ENCODE data around the gene PREP. TPM values are rescaled to one million over a fixed set of nuclear protein-coding genes. Genes with fewer than 3 reads are reported as not detected.
"Not testable (repeated sequence)": the region's sequence is repeated elsewhere in the genome, so short reads cannot be mapped to it uniquely, and the experiment has no call there.

Gene PREP
- 10 to 100 TPM; 31.2 to 37.7 (median 33.9) TPM for polyA plus RNA-seq (ENCODE audit: insufficient read length in 4 of 4)

DNA sequence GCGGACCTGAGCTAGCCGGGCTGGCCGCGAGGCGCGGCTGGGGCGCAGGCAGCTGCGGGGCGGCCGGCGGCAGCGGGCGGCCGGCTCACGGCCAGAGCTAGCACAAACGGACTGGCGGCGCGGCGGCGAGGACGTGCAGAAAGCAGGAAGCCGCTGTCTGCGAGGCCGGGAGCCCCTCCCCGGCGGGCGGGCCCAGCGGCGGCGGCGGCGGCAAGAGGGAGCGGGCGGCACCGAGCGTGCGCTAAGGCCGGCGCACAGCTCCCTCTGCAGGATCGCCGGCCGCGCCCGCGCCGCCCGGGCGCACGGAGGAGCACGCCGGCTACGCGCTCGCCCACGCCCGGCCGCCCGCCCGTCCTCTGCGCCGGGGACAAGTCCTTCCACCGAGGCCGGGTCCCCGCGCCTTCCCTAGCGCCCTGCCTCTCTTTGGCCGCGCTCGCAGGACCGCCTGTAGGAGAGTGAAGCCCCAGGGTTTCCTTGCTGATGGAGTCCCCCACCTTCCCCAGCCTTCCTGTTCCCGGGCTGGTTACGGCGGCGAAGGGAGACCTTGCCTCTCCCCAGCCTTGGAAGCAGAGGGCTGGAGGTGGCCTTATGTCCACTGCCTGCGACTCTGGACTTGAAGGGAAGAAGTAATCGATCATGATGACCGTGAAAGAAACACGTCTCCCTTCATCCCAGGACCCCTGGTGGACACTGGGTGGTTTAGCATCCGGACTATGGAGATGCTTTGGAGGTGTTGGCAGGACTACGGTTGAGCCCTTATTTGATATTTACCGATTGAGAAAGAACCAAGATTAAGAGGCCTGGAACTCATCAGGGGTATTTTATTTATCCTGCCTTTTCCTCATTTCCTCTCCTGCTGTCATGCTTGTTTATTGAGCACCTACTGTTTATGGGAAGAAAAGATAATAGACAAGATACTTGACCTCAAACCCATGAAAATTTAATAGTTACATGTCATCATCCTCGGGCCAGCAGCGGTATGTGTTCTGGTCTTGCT, at the start of gene PREP:
Gene PREP, minus strand, starts transcription at position 144 of the 997 bp plus-strand sequence. CDS start 191 bp downstream, outside the sequence.
- DNase-seq (ENCODE audit: low read depth in 4 of 4, low spot score in 3 of 4), result peak; percentile 42 to 57 (median 50)

DNA sequence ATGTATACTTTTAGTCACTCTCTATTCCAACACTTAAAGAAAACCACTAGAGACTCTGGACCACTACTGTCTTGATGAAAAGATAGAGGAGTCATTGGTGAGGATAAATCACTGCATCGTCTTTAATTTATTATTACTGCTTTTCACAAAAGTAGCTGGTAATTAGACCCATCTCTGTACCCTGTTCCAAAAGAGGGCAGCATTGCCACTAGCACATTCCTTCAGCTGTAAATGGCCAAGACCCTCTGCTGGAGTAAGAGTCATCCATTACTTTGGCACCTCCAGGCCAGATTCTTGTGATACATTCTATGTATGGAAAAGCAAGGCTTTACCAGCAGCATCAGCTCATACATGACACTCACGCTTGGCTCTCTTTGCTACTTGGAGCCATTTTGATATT, 49.5 kb upstream of the PREP start:
- no peak for DNase-seq (ENCODE audit: low read depth in 4 of 4, low spot score in 3 of 4)

DNA sequence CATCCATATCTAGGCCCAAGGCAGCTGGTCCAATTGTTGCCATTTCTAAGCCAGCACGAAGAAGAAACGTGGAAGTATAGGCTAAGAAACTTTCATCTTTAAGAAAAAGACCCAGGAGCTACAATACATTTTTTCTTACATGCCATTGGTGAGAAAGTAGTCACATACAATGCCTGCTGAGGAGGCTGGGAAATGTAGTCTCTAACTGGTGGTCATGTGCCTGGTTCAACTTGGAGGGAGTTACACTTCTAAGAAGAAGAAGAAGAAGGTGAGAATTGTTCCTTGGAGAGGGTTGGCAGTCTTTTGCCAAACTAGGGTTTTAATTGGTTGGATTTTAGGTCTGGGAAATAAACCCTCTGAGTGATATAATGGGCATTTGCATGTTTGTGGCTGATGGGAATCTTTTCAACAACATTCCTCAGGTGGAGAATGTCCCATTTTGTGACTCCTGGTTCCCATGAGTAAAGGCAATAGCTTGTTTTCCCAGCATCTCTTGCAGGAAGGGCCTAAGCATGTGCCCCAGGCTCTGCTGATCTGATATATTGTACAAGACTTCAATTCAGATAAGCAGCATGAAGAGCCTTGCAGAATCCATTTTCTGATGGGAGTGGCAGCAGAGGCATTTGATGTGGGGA, 47.0 kb upstream of the PREP start:
- DNase-seq (ENCODE audit: low read depth in 4 of 4, low spot score in 3 of 4), result no peak

DNA sequence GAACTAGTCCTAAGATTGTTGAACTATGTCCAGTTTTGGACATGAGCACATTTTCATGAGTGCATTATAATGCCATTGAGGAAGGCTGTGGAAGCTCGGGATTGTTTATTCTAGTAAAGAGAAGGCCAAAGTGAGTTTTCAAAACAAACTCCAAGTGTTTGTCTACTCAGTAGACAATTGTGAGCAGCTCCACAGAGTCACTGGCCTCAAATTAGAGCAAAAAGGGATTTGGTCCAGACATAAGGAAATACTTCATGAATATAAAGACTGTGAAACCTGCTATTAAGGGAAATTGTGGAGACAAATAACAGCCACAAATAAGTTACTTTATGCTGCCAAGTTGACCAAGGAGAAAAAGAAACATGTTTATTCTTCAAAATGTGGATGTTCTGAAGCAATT, 42.6 kb upstream of the PREP start:
- DNase-seq (ENCODE audit: low read depth in 4 of 4, low spot score in 3 of 4), result no peak

DNA sequence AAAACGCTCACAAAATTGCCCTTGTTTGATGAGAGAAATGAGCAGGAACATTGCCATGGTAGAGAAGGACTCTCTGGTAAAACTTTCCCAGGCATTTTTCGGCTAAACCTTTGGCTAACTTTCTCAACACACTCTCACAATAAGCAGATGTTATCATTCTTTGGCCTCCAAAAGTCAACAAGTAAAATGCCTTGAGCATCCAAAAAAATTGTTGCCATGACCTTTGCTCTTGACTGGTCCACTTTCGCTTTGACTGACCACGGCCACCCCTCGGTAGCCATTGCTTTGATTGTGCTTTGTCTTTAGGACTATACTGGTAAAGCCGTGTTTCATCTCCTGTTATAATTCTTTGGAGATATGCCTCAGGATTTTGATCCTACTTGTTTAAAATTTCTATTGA, 41.1 kb upstream of the PREP start:
- DNase-seq (ENCODE audit: low read depth in 4 of 4, low spot score in 3 of 4), result no peak

DNA sequence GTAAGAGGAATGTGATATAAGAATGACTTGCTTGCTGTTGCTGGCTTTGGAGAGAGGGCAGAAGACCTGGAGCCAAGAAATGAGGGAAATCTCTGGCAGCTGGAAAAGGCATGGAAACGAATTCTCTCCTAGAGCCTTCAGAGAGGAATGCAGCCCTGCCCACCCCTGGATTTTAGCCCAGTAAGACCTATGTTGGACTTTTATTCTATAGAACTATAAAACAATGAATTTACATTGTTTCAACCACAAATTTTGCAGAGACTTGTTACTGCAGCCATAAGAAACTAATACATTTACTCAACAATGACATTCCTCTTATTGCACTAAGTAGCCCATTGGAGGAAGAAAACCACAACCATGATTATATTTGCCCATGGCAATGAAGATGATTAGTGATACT, 39.5 kb upstream of the PREP start:
- no peak for DNase-seq (ENCODE audit: low read depth in 4 of 4, low spot score in 3 of 4)

DNA sequence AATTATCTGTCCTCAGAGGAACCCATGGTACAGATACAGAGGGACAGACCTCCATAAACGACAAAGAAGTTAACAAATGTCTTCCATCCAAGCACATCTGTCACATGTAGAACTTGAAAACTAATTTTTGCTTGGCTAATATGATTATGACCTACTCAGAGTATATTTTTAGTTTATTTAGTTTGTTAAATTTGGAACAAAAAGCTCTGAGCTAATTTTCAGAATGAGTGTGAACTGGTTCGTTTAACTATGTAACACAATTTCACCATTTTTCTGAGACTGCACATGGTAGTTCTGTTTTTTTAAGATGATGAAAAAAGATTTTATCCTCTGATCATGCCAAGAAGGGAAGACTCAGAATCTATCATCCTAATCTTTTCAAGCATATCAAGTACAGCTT, 34.4 kb upstream of the PREP start:
- no peak for DNase-seq (ENCODE audit: low read depth in 4 of 4, low spot score in 3 of 4)

DNA sequence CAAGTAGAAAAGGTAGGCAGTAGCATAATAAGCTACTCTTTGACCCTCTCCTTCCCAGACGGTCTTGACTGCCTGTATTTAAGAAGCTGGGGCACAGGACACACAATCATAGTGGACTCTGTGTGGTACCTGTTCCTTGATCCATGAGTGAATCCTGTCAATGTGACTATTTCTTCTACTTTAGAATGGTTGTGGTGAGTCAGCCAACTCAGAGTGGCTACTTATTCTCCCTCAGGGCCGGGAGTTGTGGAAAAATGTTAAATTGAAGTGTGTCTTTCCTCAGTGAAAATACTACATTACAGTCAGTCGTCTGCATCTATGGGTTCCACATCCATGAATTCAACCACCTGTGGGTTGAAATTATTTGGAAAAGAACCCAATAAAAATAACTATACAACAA, 30.8 kb upstream of the PREP start:
- DNase-seq (ENCODE audit: low read depth in 4 of 4, low spot score in 3 of 4), result no peak

DNA sequence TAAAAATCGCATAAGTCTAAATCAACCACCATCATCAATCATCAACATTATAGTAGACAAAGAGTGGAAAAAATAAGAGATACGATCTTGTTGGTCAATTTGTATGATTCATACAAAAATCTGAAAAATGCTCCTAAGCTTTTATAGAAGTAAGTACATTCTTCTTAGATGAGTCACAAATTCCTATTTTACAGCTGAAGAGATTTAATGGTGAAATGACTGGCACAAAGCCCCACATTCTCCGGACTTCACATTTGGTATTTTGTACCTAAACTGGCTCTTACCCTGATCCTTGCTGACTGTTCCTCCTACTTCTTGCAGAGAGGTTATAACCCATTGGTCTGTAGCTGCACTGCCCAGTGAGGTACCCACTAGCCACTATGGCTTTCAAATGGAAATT, 29.9 kb upstream of the PREP start:
- DNase-seq (ENCODE audit: low read depth in 4 of 4, low spot score in 3 of 4), result no peak

DNA sequence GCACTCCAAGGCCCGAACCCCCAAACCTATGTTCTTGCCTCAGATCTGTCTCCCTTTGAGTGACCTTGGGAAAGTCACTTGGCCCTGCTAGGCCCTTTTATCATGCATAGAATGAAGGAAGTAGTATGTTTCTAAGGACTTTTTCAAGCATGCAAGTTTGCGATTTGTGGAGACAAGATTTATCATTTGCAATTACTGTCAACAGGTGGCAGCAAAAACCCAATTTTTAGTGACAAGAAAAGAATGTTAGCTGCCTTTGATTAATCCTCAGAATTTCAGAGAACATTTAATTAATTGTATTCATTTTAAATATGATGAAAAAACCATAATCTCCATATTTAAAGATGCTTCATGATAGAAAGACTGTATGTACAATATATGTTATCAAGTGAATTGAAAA, 28.3 kb upstream of the PREP start:
- DNase-seq (ENCODE audit: low read depth in 4 of 4, low spot score in 3 of 4), result peak in 2 of 4 donors; percentile 14 to 15

DNA sequence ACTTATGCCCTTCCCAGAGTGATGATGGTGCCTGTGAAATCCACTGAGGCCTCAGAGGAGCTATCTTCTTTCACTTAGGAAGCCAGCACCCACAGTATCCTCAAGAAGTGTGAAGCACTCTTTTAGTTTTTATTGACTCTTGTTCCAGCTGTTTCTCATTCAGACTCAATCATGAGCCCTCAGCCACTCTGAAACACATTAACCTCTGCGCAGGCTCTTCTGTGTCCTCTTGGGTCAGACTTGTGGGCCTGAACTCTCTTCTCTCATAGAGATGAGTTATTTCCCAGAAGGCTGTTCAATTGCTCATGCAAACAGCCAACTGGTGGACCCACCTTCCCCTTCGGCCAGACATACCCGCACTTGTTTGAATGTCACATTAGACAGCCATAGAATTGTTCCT, 27.8 kb upstream of the PREP start:
- no peak for DNase-seq (ENCODE audit: low read depth in 4 of 4, low spot score in 3 of 4)

DNA sequence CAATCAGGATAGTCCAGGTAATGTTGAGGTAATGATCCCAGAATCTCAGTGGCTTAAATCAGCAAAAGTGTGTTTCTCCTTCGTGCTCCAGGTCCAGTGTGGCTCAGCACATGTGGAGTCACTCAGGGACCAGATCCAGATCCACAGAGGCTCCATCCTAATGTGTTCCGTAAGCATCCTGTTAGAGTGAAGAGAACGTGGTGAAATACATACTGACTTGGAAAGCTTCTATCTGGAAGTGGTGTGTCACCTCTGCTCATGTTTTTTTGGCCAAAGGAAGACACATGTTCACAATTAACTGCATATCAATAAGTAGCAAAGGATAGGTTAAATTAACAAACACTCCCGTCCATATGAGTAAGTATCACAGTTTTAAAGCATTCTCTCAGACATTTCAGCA, 26.8 kb upstream of the PREP start:
- DNase-seq (ENCODE audit: low read depth in 4 of 4, low spot score in 3 of 4), result no peak

DNA sequence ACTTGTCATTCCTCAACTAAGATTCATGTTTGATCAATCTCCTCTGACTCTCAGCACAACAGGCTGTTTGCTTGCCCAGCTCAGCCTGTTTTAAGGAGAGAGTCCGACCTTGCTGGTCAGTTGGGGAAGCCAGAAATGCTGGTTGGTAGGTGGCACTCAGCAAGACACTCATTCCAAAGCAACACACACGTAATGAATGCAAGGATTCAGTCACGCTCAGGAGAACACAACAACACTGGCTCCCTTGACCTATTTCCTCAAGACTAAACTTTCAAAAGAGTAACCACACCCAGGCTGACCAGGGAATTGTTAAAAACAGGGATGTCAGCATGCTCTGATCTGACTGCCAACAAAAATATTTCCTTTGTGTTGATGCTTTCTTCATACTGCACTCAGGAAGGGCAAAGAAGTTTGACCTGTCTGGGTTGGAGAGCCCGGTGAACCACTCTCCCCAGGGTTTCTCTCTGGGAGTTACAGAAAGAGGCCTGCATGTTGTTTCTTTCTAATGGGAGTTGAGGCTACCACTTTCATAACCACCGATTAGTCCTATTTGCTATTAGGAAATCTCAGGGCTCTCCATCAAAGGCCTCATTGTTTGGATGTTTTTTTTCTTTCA, 25.6 kb upstream of the PREP start:
- DNase-seq (ENCODE audit: low read depth in 4 of 4, low spot score in 3 of 4), result peak in 1 of 4 donors; percentile 12

DNA sequence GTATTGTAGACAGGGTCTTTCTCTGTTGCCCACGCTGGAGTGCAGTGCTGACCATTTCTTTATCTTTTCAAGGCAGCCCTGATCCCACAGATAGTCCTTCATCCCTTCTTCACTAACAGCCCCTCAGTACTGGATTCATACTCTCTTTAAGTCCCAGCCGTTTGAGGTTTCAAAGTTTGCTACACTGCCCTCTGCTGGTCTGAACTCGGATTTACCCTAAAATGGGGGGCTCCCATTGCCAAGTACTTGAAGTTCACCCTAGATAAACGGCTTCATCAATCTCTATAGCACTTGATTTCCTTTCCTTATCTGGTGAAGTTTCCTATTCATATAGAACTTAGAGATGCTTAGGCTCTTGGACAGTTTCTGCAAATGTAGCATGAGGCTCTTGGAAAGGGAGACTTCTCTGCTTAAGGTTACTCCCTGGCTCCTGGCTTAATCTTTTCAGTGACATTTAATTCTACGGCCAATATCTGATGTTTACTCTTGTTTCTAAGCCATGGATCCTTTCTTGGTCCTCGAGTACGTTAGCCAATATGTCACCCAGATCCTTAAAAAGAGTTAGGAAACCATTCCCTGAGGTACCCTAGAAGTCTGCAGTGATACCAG, 21.4 kb upstream of the PREP start:
- peak in 2 of 4 donors; percentile 33 to 42 for DNase-seq (ENCODE audit: low read depth in 4 of 4, low spot score in 3 of 4)

DNA sequence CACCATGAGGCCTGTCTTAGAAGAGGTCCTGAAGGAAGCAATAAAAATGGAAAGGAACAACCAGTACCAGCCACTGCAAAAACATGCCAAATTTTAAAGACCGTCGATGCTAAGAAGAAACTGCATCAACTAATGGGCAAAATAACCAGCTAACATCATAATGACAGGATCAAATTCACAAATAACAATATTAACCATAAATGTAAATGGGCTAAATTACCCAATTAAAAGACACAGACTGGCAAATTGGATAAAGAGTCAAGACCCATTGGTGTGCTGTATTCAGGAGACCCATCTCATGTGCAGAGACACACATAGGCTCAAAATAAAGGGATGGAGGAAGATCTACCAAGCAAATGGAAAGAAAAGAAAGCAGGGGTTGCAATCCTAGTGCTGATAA, 14.1 kb upstream of the PREP start:
- DNase-seq (ENCODE audit: low read depth in 4 of 4, low spot score in 3 of 4), result not testable (repeated sequence)

DNA sequence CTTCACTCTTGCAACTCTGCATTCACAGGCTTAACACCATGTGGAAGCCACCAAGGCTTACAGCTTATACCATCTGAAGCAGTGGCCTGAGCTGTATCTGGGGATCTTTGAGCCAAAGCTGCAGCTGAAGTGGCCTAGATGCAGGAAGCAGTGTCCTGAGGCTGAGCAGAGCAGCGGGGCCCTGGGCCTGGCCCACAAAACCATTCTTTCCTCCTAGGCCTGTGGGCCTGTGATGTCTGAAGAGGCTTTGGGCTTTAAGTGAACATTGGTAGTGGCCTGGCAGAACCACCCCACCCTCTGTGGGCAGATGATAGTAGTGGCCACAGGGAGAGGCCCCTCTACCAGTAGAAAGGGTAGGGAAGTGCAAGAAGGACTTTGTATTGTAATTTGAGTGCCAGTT, 6.9 kb upstream of the PREP start:
- DNase-seq (ENCODE audit: low read depth in 4 of 4, low spot score in 3 of 4), result no peak

DNA sequence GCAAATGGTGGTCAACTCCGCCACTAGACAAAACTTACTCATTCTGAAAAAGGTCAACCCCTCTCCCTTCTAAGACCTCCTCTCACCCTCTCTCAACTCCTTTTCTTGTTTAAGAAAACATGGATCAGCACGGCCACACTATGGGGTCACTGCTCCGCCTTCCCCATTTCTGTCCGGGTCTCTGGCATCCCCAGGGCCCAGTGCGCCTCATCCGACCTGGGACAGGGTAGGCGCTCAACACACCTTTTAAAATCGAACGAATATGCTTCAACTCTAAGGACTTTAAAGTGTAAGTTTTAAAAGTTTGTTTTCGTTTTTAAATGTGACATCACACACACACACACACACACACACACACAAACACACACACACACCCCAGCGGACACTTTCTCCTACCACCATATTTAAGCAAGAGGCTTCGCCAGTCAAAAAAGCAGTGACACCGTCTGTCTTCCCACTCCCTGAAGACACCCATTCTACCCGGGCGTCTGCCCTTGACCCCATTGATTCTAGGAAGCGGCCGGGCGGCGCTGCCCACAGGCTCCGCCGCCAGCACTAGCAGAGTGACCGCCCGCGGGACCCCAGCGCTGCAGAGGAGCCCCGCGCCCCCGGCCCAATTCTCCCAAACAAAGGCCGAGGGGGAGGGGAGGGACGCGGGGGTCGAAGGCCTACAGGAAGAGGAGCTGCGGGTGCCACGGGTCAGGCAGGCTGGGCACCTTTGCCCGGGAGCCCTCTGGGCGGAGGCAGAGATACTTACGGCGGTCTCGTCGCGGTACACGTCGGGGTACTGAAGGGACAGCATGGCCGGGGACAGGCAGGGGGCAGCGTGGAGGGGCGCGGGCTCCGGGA, 568 bp downstream of the PREP start:
- DNase-seq (ENCODE audit: low read depth in 4 of 4, low spot score in 3 of 4), result peak; percentile 21 to 31 (median 29)

DNA sequence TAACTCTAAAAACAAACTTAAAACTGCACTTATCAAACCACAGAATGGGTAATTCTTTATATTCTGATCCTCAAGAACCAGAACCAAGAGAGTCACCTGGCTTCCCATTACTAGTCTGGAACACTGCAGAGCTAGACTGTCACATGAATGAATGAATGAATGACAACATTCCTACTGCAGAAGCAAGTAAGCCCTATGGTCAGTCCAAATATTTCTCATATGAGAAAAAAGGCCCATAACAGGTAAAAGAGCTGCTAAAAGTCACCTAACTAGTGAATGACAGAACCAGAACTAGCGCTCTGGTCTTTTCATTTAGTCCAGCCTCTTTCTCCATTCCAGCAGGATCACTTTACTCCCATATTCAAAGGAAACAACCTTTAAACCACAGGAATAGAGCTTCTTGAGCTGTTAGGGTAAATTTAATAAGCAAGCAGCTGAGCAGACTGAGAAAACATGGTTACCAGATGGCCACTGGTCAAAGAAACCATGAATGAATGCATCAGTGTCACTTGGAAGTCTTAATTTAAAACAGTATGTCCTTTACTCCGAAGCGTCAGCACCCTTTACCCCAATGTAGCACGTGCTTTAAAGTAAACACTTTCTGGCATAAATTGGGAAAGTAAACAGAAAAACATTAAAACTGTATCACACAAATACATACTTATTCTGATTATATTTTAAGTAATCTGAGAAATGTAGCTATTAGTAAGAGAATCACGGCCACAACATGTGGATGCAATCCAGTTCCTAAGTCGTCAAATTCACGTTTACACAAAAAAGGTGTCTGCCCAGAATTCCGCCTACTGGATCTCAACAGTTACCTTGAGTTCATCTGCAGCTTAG, 1.4 kb downstream of the PREP start:
- DNase-seq (ENCODE audit: low read depth in 4 of 4, low spot score in 3 of 4), result peak in 2 of 4 donors; percentile 0 to 1

DNA sequence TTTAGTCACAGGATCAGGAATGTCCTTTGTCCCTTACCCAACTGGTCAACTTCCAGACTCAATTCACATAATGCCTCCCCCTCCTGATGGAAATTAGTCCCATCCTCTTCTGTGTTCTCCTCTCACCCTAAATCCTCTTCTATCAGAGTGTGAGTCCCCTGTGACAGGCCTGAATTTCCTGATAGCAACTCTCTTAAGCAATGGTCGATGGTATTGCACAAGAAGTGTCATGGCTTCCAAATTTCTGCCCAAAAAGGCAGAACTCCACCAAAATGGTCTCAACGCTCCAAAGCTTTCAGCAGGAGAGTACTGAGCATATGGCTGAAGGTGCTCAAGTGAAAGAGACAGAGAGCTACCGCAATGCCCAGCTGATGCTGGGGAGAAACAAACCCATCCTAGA, 2.4 kb downstream of the PREP start:
- DNase-seq (ENCODE audit: low read depth in 4 of 4, low spot score in 3 of 4), result no peak
